Measurements from ENCODE around the gene PCDHA7.
"Not testable (repeated sequence)": the region's sequence is repeated elsewhere in the genome, so short reads cannot be mapped to it uniquely, and the experiment has no call there.

The PCDHA7 gene

DNA sequence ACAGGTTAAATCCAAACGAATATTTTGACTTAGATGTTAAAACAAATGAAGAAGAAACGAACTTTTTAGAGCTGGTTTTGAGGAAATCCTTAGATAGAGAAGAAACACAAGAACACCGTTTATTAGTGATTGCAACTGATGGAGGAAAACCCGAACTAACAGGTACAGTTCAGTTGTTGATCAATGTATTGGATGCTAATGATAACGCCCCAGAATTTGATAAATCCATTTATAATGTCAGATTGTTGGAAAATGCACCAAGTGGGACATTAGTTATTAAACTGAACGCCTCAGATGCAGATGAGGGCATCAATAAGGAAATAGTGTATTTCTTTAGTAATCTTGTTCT, 11.8 kb upstream of the PCDHA7 start:
- DNase-seq (ENCODE audit: low read depth), result no peak

DNA sequence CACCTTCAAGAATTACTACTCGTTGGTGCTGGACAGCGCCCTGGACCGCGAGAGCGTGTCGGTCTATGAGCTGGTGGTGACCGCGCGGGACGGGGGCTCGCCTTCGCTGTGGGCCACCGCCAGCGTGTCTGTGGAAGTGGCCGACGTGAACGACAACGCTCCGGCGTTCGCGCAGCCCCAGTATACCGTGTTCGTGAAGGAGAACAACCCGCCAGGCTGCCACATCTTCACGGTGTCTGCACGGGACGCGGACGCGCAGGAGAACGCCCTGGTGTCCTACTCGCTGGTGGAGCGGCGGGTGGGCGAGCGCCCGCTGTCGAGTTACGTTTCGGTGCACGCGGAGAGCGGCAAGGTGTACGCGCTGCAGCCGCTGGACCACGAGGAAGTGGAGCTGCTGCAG, 11.1 kb upstream of the PCDHA7 start:
- DNase-seq (ENCODE audit: low read depth), result not testable (repeated sequence)

DNA sequence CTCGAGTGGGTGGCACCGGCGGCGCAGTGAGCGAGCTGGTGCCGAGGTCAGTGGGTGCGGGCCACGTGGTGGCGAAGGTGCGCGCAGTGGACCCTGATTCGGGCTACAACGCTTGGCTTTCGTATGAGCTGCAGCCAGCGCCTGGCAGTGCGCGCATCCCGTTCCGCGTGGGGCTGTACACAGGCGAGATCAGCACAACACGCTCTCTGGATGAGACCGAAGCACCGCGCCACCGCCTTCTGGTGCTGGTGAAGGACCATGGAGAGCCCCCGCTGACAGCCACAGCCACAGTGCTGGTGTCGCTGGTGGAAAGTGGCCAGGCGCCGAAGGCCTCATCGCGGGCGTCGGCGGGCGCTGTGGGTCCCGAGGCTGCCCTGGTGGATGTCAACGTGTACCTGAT, 10.6 kb upstream of the PCDHA7 start:
- DNase-seq (ENCODE audit: low read depth), result no peak

DNA sequence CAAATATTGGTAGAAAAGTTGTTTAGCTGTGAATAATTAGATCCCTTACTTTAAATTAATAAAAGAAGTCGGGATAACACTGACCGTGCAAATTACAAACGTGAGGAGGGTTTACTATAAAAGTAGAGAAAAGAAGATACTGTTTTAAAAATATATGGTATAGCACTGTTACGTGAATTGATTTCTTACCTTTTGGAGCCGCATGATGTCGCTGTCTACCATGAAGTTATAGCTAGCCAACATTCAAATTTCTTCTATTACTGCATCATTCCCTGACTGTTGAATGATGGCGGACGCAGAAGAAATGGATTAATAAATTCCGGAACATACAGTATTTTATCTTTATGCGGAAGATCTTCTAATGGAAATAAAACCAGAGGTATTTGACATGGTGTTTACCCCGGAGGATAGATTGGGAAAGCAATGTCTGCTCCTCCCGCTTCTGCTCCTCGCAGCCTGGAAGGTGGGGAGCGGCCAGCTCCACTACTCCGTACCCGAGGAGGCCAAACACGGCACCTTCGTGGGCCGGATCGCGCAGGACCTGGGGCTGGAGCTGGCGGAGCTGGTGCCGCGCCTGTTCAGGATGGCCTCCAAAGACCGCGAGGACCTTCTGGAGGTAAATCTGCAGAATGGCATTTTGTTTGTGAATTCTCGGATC, 6.2 kb upstream of the PCDHA7 start, which contains the start of gene PCDHA6:
PCDHA6 (plus strand) TSS at position 257 of the 658 bp plus-strand sequence; CDS start at position 389, 132 bp downstream.
- DNase-seq (ENCODE audit: low read depth), result no peak

DNA sequence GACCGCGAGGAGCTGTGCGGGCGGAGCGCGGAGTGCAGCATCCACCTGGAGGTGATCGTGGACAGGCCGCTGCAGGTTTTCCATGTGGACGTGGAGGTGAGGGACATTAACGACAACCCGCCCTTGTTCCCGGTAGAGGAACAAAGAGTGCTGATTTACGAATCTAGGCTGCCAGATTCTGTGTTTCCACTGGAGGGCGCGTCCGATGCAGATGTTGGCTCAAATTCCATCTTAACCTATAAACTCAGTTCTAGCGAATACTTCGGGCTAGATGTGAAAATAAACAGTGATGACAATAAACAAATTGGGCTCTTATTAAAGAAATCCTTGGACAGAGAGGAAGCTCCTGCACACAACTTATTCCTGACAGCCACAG, 5.7 kb upstream of the PCDHA7 start:
- DNase-seq (ENCODE audit: low read depth), result no peak

DNA sequence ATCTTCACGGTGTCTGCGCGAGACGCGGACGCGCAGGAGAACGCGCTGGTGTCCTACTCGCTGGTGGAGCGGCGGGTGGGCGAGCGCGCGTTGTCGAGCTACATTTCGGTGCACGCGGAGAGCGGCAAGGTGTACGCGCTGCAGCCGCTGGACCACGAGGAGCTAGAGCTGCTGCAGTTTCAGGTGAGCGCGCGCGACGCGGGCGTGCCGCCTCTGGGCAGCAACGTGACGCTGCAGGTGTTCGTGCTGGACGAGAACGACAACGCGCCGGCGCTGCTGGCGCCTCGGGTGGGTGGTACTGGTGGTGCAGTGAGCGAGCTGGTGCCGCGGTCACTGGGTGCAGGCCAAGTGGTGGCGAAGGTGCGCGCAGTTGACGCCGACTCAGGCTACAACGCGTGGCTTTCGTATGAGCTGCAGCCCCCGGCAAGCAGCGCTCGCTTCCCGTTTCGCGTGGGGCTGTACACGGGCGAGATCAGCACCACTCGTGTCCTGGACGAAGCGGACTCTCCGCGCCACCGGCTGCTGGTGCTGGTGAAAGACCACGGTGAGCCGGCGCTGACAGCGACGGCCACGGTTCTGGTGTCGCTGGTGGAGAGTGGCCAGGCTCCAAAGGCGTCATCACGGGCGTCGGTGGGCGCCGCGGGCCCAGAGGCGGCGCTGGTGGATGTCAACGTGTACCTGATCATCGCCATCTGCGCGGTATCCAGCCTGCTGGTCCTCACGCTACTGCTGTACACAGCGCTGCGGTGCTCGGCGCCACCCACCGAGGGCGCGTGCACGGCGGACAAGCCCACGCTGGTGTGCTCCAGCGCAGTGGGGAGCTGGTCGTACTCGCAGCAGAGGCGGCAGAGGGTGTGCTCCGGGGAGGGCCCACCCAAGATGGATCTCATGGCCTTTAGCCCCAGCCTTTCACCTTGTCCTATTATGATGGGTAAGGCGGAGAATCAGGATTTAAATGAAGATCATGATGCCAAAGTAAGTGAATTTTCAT, 4.3 kb upstream of the PCDHA7 start:
- not testable (repeated sequence) for DNase-seq (ENCODE audit: low read depth)

DNA sequence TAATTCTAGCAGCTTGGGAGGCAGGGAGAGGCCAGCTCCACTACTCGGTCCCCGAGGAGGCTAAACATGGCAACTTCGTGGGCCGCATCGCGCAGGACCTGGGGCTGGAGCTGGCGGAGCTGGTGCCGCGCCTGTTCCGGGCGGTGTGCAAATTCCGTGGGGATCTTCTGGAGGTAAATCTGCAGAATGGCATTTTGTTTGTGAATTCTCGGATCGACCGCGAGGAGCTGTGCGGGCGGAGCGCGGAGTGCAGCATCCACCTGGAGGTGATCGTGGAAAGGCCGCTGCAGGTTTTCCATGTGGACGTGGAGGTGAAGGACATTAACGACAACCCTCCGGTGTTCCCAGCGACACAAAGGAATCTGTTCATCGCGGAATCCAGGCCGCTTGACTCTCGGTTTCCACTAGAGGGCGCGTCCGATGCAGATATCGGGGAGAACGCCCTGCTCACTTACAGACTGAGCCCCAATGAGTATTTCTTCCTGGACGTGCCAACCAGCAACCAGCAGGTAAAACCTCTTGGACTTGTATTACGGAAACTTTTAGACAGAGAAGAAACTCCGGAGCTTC, 455 bp downstream of the PCDHA7 start:
- DNase-seq (ENCODE audit: low read depth), result not testable (repeated sequence)

DNA sequence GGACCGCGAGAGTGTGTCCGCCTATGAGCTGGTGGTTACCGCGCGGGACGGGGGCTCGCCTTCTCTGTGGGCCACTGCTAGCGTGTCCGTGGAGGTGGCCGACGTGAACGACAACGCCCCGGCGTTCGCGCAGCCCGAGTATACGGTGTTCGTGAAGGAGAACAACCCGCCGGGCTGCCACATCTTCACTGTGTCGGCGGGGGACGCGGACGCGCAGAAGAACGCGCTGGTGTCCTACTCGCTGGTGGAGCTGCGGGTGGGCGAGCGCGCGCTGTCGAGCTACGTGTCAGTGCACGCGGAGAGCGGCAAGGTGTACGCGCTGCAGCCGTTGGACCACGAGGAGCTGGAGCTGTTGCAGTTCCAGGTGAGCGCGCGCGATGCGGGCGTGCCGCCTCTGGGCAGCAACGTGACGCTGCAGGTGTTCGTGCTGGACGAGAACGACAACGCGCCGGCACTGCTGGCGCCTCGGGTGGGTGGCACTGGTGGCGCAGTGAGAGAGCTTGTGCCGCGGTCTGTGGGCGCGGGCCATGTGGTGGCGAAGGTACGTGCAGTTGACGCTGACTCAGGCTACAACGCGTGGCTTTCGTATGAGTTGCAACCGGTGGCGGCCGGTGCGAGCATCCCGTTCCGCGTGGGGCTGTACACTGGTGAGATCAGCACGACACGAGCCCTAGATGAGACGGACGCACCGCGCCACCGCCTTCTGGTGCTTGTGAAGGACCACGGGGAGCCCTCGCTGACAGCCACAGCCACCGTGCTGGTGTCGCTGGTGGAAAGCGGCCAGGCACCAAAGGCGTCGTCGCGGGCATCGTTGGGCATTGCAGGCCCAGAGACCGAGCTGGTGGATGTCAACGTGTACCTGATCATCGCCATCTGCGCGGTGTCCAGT, 1.8 kb downstream of the PCDHA7 start:
- no peak for DNase-seq (ENCODE audit: low read depth)

DNA sequence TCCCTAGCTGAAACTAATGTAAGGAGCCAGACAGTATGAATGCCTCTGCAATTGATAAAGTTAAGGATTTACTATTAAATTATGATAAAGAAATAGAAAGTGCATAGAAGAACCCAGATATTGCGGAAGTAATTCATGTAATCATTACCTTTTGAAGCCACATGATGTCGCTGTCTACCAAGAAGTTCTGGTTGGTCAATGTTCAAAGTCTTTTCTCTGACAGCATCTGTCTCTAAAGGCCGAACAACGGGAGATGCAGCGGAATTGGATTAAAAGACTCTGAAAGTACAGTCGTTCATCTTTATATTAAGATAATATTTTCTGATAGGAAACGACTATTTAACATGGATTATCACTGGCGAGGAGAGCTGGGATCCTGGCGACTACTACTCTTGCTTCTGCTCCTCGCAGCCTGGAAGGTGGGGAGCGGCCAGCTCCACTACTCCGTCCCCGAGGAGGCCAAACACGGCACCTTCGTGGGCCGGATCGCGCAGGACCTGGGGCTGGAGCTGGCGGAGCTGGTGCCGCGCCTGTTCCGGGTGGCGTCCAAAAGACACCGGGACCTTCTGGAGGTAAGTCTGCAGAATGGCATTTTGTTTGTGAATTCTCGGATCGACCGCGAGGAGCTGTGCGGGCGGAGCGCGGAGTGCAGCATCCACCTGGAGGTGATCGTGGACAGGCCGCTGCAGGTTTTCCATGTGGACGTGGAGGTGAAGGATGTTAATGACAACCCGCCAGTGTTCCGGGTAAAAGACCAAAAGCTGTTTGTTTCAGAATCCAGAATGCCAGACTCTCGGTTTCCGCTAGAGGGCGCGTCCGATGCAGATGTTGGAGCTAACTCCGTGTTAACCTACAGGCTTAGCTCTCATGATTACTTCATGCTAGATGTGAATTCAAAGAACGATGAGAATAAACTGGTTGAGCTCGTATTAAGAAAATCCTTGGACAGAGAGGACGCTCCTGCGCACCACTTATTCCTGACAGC, 7.2 kb downstream of the PCDHA7 start, which contains the start of gene PCDHA8:
PCDHA8 (plus strand) TSS at position 210 of the 985 bp plus-strand sequence; CDS start at position 345, 135 bp downstream.
- DNase-seq (ENCODE audit: low read depth), result no peak

DNA sequence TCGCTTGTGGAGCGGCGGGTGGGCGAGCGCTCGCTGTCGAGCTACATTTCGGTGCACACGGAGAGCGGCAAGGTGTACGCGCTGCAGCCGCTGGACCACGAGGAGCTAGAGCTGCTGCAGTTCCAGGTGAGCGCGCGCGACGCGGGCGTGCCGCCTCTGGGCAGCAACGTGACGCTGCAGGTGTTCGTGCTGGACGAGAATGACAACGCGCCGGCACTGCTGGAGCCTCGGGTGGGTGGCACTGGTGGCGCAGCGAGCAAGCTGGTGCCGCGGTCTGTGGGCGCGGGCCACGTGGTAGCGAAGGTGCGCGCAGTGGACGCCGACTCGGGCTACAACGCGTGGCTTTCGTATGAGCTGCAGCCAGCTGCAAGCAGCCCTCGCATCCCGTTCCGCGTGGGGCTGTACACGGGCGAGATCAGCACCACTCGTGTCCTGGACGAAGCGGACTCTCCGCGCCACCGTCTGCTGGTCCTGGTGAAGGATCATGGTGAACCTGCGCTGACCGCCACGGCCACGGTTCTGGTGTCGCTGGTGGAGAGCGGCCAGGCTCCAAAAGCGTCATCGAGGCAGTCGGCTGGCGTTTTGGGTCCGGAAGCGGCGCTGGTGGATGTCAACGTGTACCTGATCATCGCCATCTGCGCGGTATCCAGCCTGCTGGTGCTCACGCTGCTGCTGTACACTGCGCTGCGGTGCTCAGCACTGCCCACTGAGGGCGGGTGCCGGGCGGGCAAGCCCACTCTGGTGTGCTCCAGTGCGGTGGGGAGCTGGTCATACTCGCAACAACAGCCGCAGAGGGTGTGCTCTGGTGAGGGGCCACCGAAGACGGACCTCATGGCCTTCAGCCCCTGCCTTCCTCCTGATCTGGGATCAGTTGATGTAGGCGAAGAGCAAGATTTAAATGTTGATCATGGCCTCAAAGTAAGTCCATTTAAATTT, 9.0 kb downstream of the PCDHA7 start:
- no peak for DNase-seq (ENCODE audit: low read depth)

DNA sequence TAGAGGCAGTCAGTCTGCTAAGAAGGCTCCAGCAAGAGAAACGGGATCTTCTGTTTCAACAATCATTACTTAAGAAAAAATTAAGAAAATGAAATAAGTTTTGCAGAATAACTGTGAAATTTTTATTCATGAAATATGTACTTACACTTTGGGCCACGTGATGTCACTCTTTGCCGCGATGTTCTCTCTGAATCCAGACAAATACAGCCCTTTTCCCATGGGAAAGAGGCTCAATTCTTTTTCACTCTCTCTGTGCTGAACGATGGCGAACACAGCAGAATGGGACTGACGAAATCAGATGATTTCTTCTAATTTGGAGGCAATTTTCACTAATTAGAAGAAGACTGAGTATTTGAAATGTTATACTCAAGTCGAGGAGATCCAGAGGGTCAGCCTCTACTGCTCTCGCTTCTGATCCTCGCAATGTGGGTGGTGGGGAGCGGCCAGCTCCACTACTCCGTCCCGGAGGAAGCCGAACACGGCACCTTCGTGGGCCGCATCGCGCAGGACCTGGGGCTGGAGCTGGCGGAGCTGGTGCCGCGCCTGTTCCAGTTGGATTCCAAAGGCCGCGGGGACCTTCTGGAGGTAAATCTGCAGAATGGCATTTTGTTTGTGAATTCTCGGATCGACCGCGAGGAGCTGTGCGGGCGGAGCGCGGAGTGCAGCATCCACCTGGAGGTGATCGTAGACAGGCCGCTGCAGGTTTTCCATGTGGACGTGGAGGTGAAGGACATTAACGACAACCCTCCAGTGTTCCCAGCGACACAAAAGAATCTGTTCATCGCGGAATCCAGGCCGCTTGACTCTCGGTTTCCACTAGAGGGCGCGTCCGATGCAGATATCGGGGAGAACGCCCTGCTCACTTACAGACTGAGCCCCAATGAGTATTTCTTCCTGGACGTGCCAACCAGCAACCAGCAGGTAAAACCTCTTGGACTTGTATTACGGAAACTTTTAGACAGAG, 14.4 kb downstream of the PCDHA7 start, which contains the start of gene PCDHA9:
PCDHA9 (plus strand) TSS at position 244 of the 964 bp plus-strand sequence; CDS start at position 358, 114 bp downstream.
- DNase-seq (ENCODE audit: low read depth), result not testable (repeated sequence)

DNA sequence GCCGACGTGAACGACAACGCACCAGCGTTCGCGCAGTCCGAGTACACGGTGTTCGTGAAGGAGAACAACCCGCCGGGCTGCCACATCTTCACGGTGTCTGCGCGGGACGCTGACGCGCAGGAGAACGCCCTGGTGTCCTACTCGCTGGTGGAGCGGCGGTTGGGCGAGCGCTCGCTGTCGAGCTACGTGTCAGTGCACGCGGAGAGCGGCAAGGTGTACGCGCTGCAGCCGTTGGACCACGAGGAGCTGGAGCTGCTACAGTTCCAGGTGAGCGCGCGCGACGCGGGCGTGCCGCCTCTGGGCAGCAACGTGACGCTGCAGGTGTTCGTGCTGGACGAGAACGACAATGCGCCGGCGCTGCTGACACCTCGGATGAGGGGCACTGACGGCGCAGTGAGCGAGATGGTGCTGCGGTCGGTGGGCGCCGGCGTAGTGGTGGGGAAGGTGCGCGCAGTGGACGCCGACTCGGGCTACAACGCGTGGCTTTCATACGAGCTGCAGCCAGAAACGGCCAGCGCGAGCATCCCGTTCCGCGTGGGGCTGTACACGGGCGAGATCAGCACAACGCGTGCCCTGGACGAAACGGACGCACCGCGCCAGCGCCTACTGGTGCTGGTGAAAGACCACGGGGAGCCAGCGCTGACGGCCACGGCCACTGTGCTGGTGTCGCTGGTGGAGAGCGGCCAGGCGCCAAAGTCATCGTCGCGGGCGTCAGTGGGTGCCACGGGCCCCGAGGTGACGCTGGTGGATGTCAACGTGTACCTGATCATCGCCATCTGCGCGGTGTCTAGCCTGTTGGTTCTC, 16.0 kb downstream of the PCDHA7 start:
- DNase-seq (ENCODE audit: low read depth), result not testable (repeated sequence)

DNA sequence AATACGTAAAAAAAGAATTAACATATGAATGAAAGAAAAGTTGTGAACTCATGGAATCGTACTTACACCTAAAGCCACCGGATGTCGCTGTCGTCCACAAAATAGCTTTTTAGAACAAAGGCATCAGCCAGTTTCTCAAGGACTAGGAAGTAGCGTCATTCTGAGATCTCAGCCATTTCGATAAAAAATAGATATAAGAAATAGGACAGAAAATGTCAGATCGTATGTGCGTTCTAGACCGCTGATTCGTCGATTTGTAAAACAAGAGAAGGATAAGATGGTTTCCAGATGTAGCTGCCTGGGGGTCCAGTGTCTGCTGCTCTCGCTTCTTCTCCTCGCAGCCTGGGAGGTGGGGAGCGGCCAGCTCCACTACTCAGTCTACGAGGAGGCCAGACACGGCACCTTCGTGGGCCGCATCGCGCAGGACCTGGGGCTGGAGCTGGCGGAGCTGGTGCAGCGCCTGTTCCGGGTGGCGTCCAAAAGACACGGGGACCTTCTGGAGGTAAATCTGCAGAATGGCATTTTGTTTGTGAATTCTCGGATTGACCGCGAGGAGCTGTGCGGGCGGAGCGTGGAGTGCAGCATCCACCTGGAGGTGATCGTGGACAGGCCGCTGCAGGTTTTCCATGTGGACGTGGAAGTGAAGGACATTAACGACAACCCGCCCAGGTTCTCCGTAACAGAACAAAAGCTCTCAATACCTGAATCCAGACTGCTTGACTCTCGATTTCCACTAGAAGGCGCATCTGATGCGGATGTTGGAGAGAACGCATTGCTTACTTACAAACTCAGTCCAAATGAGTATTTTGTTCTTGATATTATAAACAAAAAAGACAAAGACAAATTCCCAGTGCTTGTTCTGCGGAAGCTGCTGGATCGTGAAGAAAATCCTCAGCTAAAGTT, 22.0 kb downstream of the PCDHA7 start, which contains the start of gene PCDHA10:
PCDHA10 (plus strand) TSS at position 126 of the 903 bp plus-strand sequence; CDS start at position 278, 152 bp downstream.
- DNase-seq (ENCODE audit: low read depth), result no peak

DNA sequence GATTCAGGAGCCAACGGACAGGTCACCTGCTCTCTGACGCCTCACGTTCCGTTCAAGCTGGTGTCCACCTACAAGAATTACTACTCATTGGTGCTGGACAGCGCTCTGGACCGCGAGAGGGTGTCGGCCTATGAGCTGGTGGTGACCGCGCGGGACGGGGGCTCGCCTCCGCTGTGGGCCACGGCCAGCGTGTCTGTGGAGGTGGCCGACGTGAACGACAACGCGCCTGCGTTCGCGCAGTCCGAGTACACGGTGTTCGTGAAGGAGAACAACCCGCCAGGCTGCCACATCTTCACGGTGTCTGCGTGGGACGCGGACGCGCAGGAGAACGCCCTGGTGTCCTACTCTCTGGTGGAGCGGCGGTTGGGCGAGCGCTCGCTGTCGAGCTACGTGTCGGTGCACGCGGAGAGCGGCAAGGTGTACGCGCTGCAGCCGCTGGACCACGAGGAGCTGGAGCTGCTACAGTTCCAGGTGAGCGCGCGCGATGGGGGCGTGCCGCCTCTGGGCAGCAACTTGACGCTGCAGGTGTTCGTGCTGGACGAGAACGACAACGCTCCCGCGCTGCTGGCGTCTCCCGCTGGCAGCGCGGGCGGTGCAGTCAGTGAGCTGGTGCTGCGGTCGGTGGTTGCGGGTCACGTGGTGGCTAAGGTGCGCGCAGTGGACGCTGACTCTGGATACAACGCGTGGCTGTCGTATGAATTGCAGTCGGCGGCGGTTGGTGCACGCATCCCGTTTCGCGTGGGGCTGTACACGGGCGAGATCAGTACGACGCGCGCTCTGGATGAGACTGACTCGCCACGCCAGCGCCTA, 23.3 kb downstream of the PCDHA7 start:
- DNase-seq (ENCODE audit: low read depth), result no peak

DNA sequence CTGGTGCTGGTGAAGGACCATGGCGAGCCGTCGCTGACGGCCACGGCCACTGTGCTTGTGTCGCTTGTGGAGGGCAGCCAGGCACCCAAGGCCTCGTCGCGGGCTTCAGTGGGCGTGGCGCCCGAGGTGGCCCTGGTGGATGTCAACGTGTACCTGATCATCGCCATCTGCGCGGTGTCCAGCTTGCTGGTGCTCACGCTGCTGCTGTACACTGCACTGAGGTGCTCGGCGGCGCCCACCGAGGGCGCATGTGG, 23.8 kb downstream of the PCDHA7 start:
- no peak for DNase-seq (ENCODE audit: low read depth)

All from stromal cell of bone marrow (primary cell).